Endothelial cell (in vitro differentiated cells): ENCODE measurements around the gene GSDME. TPM values are rescaled to one million over a fixed set of nuclear protein-coding genes. Genes with fewer than 3 reads are reported as not detected.

Source experiments
- DNase-seq: peaks from one replicate; pipeline ENCODE4 v3.0.0; 2021; ENCODE audit warnings: low spot score
- H3K27ac Mint-ChIP-seq: one replicate; pipeline ENCODE4 v1.8.0; 2021; ENCODE audit warnings: mixed read lengths, inconsistent platforms; ENCODE audit not compliant: unreplicated experiment
- H3K27me3 Mint-ChIP-seq: one replicate; pipeline ENCODE4 v1.8.0; 2021; ENCODE audit warnings: mild to moderate bottlenecking, moderate library complexity, mixed read lengths, inconsistent platforms; ENCODE audit not compliant: unreplicated experiment
- H3K36me3 Mint-ChIP-seq: one replicate; pipeline ENCODE4 v1.8.0; 2021; ENCODE audit warnings: mild to moderate bottlenecking, low read depth, mixed read lengths, inconsistent platforms; ENCODE audit not compliant: unreplicated experiment
- H3K4me1 Mint-ChIP-seq: one replicate; pipeline ENCODE4 v1.8.0; 2021; ENCODE audit warnings: mild to moderate bottlenecking, mixed read lengths, inconsistent platforms; ENCODE audit not compliant: unreplicated experiment
- H3K4me3 Mint-ChIP-seq: one replicate; pipeline ENCODE4 v1.8.0; 2021; ENCODE audit warnings: mild to moderate bottlenecking, mixed read lengths, inconsistent platforms; ENCODE audit not compliant: unreplicated experiment
- H3K9me3 Mint-ChIP-seq: one replicate; pipeline ENCODE4 v1.8.0; 2021; ENCODE audit warnings: mixed read lengths, inconsistent platforms; ENCODE audit not compliant: unreplicated experiment
- total RNA-seq: library from RNA; stranded (reverse); fragmentation: NEBNext Ultra II Directional; extraction: Animal tissue kit (Norgen Biotek cat#: 25700); gene quantifications from one replicate; pipeline ENCODE4 v1.2.1, GENCODE V29; 2021; ENCODE audit not compliant: unreplicated experiment
- TF ChIP-seq, protein P1 (sequence below): fragments of 200-600 bp; sonication (generic); IDR thresholded peaks from one replicate; pipeline ENCODE4 v1.5.0; 2021; ENCODE audit warnings: antibody characterized with exemption; ENCODE audit not compliant: unreplicated experiment

Gene GSDME
- total RNA-seq, 1 donor from 2014 or later: 4.4 TPM

DNA sequence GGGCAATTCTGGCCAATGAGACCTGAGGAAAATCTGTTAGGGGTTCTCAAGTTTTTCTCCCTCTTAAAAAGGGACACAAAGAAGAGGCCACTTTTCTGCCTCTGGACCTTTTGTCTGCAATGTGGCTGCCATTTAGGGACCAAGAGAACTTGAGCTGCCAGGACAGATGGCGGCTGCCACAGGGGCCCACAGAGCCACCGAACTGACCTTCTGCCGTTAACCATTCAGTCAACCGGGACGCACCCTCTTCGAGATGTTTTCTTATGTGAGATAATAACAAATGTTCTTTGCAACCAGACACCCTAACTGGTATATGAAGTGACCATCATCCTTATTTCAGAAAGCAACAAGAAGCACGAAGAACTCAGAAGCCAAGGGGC lies 29.2 kb downstream of the GSDME start:
- Mint-ChIP-seq H3K36me3 (no peaks in the 10 kb centered on the region), H3K9me3 (no peaks in the 10 kb centered on the region), H3K4me1 (no peaks in the 10 kb centered on the region), H3K27ac (no peak overlapping the region), H3K27me3 (no peaks in the 10 kb centered on the region), H3K4me3 (no peak overlapping the region)
- no peak for DNase-seq
- TF ChIP-seq, protein P1, sequence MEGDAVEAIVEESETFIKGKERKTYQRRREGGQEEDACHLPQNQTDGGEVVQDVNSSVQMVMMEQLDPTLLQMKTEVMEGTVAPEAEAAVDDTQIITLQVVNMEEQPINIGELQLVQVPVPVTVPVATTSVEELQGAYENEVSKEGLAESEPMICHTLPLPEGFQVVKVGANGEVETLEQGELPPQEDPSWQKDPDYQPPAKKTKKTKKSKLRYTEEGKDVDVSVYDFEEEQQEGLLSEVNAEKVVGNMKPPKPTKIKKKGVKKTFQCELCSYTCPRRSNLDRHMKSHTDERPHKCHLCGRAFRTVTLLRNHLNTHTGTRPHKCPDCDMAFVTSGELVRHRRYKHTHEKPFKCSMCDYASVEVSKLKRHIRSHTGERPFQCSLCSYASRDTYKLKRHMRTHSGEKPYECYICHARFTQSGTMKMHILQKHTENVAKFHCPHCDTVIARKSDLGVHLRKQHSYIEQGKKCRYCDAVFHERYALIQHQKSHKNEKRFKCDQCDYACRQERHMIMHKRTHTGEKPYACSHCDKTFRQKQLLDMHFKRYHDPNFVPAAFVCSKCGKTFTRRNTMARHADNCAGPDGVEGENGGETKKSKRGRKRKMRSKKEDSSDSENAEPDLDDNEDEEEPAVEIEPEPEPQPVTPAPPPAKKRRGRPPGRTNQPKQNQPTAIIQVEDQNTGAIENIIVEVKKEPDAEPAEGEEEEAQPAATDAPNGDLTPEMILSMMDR: no peak

DNA sequence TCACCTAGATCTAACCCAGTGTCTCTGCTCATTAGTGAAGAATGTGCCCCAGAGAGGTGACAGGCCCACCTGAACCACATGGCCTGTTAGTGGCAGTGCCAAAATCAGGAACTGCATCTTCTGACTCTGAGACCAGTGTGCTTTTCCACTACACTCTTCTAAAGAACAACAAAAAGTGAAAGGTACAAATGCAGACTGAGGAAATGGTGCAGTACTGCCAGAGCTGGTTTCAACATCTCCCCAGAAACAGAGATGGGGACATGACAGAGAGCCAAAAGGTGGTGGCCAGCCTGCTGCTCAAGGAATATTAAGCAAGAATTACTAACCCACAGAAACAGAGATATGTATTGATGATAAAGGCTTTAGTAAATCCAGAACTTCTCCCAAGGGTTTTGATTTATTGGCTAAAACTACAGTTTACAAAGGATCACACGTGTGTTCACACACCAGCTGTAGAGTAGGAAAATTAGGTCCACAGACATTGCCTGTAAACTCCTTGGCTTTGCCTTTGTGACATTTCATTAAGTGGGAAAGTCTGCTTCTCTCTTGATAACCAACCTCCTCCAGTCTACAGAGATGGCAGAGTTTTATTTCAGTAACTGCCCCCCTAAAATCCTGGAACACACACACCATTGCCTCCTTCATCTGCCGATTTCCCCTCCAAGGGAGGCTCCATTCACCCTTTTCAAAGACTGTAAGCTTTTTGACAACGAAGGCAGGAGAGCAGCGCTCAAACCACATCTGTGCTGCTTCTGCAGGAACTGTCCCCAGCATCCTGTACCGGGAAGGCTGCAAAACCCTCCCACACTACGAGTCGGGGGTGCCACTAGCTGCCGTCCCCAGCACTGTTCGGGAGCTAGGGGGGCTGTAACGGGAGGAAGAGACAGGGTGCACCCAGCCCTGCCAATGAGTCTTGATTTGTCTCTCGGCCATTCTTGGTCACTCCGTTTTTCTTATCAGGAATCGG lies 29.8 kb downstream of the GSDME start:
- TF ChIP-seq, protein P1: no peak
- DNase-seq: no peak
- Mint-ChIP-seq H3K27me3 (no peaks in the 10 kb centered on the region), H3K27ac (no peak overlapping the region), H3K9me3 (no peaks in the 10 kb centered on the region), H3K36me3 (no peaks in the 10 kb centered on the region), H3K4me3 (no peak overlapping the region), H3K4me1 (no peaks in the 10 kb centered on the region)

DNA sequence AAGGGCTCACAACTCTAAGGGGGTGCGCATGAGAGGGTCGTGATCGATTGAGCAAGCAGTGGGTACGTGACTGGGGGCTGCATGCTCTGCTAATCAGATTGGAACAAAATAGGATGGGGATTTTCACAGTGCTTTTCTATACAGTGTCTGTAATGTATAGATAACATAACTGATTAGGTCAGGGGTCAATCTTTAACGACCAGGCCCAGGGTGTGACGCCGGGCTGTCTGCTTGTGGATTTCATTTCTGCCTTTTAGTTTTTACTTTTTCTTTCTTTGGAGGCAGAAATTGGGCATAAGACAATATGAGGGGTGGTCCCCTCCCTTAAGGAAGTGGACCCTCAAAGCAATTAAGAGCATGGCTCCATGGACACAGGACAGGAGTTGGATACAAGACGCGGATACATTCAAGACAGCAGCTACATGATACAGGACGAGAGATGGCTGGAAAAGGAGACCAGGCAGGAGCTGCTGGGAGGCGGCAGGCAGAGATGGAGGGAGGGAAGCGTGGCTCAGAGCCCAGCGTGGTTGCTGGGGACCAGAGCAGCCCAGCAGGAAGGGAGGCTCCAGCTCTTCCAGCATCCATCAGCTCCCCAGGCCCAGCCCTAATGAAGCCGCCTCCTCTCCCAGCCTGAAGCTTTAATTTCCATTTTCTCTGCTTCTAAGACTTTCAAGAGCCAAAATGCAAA lies 31.6 kb downstream of the GSDME start:
- DNase-seq: no peak
- H3K27ac Mint-ChIP-seq: no peak overlapping the region
- TF ChIP-seq, protein P1: no peak
- no peaks in the 10 kb centered on the region for H3K9me3 Mint-ChIP-seq
- no peak overlapping the region for H3K4me3 Mint-ChIP-seq
- peaks cover 9% of the 10 kb centered on the region for H3K4me1 Mint-ChIP-seq
- H3K36me3 Mint-ChIP-seq: no peaks in the 10 kb centered on the region
- no peaks in the 10 kb centered on the region for H3K27me3 Mint-ChIP-seq

DNA sequence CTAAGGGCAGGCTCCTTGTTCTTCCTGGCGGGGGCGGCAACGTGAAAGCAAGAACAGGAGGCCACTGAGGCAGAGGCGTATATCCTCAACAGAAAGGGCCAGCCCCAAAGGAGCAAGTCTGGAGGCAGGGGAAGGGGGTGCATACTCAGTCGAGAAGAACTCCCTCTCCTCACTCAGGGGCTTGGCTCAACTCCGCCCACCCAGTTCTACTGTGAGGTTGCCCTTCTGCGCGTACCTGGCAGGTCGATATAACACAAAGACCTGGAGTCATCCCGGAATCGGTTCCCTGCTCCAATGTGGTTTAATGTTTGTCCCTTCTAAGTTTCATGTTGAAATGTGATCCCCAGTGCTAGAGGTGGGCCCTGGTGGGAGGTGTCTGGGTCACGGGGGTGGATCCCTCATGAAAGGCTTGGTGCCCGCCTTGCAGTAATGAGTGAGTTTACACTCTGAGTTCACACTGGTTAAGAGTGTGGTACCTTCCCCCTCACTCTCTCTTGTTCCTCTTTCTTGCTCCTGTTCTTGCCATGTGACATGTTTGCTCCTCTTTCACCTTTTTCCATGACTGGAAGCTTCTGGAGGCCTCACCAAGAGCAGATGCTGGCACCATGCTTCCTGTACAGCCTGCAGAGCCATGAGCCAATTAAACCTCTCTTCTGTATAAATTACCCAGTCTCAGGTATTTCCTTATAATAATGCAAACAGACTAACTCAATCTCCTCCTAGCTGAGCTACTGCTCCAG lies 32.6 kb downstream of the GSDME start:
- Mint-ChIP-seq H3K27me3 (no peaks in the 10 kb centered on the region), H3K4me1 (peaks cover 9% of the 10 kb centered on the region), H3K36me3 (no peaks in the 10 kb centered on the region), H3K27ac (no peak overlapping the region), H3K9me3 (no peaks in the 10 kb centered on the region), H3K4me3 (no peak overlapping the region)
- DNase-seq: no peak
- TF ChIP-seq, protein P1: no peak
